OCI-LY7 (cell line): ENCODE data around the gene COL4A4.

Source experiments
- CTCF ChIP-seq: fragments of 200-600 bp; sonication (generic); conservative IDR thresholded peaks from 2 replicates; pipeline ENCODE4 v1.5.1; 2014; ENCODE audit warnings: mild to moderate bottlenecking, antibody characterized with exemption, low read length, moderate library complexity, mixed read lengths
- EZH2phosphoT487 ChIP-seq: fragments of 200-600 bp; sonication (generic); IDR thresholded peaks from 2 replicates; pipeline ENCODE4 v1.6.1; 2018; ENCODE audit warnings: low read depth, borderline replicate concordance, mild to moderate bottlenecking, mixed run types, antibody characterized with exemption, low read length, moderate library complexity, mixed read lengths

DNA sequence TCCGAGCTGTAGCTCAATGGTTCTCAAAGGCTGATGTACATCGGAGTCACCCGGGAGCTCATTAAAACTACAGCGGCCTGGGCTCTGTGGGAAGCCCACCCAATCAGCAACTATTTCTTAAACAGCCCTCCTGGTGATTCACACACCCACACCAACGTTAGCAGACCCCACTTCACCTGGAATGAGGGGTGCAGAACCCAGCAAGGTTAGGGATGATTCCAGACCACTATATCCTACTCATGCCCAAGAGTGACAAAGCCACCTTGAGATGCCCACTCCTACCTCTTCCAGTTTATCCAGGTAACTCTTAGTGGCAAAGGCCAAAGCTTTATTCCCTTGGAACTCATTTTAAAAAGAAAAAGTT is 178.4 kb downstream of the COL4A4 start:
- TF ChIP-seq CTCF = peak; percentile 21; the same call in 1 of the 2 replicates
- no peak for TF ChIP-seq EZH2phosphoT487
